Bronchial epithelial cell (primary cell): ENCODE results near the gene DENND5B. TPM values are rescaled to one million over a fixed set of nuclear protein-coding genes. Genes with fewer than 3 reads are reported as not detected.

Experiments used
- DNase-seq: peaks from one replicate; pipeline ENCODE4 v3.0.0-alpha.2; 2010; ENCODE audit warnings: low read depth
- FAIRE-seq: peaks from 2 replicates; lab custom pipeline; 2011; peaks lifted over from hg19 to GRCh38; lab: Jason Lieb, UNC
- H3K27me3 ChIP-seq: 2 replicates; pipeline ENCODE4 v1.5.1; 2011; ENCODE audit warnings: low read length; ENCODE audit not compliant: control insufficient read depth, insufficient read depth
- H3K36me3 ChIP-seq: 2 replicates; pipeline ENCODE4 v1.5.1; 2011; ENCODE audit warnings: low read length; ENCODE audit not compliant: control insufficient read depth, insufficient read depth
- H3K4me3 ChIP-seq: 2 replicates; pipeline ENCODE4 v1.5.1; 2011; ENCODE audit warnings: mild to moderate bottlenecking, low read depth, low read length, control low read depth
- CTCF ChIP-seq: IDR thresholded peaks from 2 replicates; pipeline ENCODE4 v1.5.1; 2011; ENCODE audit warnings: mild to moderate bottlenecking, moderate library complexity, low read length, control low read depth, inconsistent platforms; ENCODE audit not compliant: insufficient read depth, severe bottlenecking
- total RNA-seq: library from RNA; depleted of rRNA; stranded (reverse); fragments of >200 nt; gene quantifications from 2 replicates; pipeline ENCODE4 v1.2.1, GENCODE V29; 2014

The DENND5B gene
- total RNA-seq, 1 donor from 2014 or later, result 4.7 TPM

DNA sequence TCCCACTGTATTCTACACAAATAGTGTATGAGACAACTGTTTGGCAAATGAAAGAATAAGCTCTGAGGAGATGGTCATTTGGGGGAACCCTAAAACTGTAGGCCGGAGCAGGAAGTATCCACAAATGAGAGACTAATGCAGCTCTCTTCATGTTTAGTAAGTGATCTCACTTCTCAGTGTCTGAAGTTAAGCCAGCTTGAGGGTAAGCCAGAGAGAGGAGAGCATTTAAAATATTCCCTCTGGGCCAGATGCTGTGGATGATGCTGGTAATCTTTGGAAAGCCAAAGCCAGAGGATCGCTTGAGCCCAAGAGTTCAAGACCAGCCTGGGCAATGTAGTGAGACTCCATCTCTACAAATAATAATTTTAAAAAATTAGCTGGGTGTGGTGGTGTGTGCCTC, 134.4 kb downstream of the DENND5B start:
- TF ChIP-seq CTCF, result no peak
- no peak for FAIRE-seq

GRCh38 chr12:31444736-31445135, 146.2 kb downstream of the DENND5B start:
- H3K4me3 ChIP-seq, result no peak overlapping the region
- FAIRE-seq, result no peak
- no peak for DNase-seq
- no peaks in the 10 kb centered on the region for H3K27me3 ChIP-seq
- TF ChIP-seq CTCF, result no peak
- no peaks in the 10 kb centered on the region for H3K36me3 ChIP-seq

More for the DNA sequence above, 134.4 kb downstream of the DENND5B start:
- H3K36me3 ChIP-seq, result no peaks in the 10 kb centered on the region
- no peak overlapping the region for H3K4me3 ChIP-seq
- no peaks in the 10 kb centered on the region for H3K27me3 ChIP-seq
- no peak for DNase-seq

DNA sequence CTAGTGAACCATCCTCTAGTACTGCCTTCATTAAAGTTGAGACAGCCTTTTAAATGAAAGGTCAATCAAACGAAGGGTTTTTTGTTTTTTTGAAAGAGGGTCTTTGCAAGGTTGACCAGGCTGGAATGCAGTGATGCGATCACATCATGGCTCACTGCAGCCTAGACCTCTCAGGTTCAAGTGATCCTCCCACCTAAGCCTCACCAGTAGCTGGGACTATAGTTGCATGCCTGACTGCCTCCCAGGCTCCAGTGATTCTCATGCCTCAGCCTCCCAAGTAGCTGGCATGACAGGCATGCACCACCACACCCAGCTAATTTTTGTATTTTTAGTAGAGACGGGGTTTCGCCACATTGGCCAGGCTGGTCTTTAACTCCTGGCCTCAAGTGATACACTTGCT, 150.3 kb downstream of the DENND5B start:
- Histone ChIP-seq H3K36me3 (no peaks in the 10 kb centered on the region), H3K4me3 (no peak overlapping the region), H3K27me3 (no peaks in the 10 kb centered on the region)
- no peak for TF ChIP-seq CTCF
- FAIRE-seq, result no peak
- no peak for DNase-seq

DNA sequence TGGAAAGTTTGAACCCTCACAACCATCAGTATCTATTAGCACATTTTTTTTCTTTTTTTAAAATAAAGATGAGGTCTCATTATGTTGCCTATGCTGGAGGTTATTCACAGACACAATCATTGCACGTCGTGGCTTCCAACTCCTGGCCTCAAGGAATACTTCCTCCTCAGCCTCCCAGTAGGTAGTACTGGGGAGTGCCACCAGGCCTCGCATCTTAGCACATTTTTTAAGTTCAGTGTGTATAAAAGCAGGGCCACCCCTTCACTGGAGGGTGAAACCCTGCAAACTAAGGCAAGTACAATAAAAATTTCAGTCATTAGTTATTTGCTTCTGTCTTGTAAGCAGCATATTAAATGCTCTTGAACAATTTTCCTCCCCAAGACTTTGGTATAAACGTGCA, 150.8 kb downstream of the DENND5B start:
- no peak for FAIRE-seq
- no peak overlapping the region for H3K4me3 ChIP-seq
- no peaks in the 10 kb centered on the region for H3K27me3 ChIP-seq
- TF ChIP-seq CTCF, result no peak
- no peak for DNase-seq
- H3K36me3 ChIP-seq, result no peaks in the 10 kb centered on the region

GRCh38 chr12:31431721-31432240, 159.2 kb downstream of the DENND5B start:
- H3K27me3 ChIP-seq, result no peaks in the 10 kb centered on the region
- no peaks in the 10 kb centered on the region for H3K36me3 ChIP-seq
- no peak for TF ChIP-seq CTCF
- no peak overlapping the region for H3K4me3 ChIP-seq
- FAIRE-seq (peak; percentile 66), DNase-seq (no peak)

DNA sequence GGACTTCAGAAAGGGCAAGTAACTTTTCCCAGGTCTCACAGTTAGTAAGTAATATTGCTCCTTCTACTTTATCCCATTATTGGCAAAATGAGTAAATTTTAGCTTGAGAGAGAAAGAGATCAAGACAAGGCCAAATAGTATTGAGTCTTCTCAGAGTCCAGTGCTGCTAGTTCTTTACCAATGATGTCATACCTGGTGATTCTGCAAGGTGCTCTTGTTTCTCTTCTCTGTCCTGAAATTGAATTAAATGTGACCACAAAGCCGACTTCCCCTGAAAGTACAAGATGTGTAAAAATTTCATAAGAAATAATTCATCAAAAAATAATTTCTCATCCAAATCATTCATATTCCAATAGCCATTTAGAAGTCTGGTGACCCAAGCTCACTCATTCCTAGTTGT, 167.5 kb downstream of the DENND5B start:
- FAIRE-seq (no peak), DNase-seq (no peak)
- Histone ChIP-seq H3K27me3 (no peaks in the 10 kb centered on the region), H3K4me3 (no peak overlapping the region), H3K36me3 (no peaks in the 10 kb centered on the region)
- TF ChIP-seq CTCF, result no peak
